ENCODE measurements around the gene TMEM145. TPM values are rescaled to one million over a fixed set of nuclear protein-coding genes. Genes with fewer than 3 reads are reported as not detected.

TMEM145 gene
- total and polyA plus RNA-seq, 10 of the 15 experiments (the other 5 are each of a cell fraction or from before 2014, with no cell fraction given) = 0.04 to 0.97 (median 0.16) TPM; not detected in 4

GRCh38 chr19:42370068-42370520 is 57.0 kb downstream of the TMEM145 start:
- no peak overlapping the region for H3K27ac ChIP-seq (ENCODE audit: control insufficient read depth, insufficient read depth)
- DNase-seq (ENCODE audit: low read depth, low spot score) (no peak), FAIRE-seq (no peak), ATAC-seq (no peak)
- no peaks in the 10 kb centered on the region for H3K27me3 ChIP-seq (replicated peaks in 1 of 2; ENCODE audit: control insufficient read depth in 2 of 2, insufficient read depth in 2 of 2, low read length in 1 of 2)
- no peak overlapping the region for H3K4me3 ChIP-seq
- CTCF ChIA-PET = no interaction called here
- H4K20me1 ChIP-seq (ENCODE audit: control insufficient read depth, insufficient read depth) = no peaks in the 10 kb centered on the region
- no peaks in the 10 kb centered on the region for H3K79me2 ChIP-seq (ENCODE audit: control insufficient read depth, insufficient read depth, low read length)
- SMC1A ChIA-PET (ENCODE audit: uncharacterized antibody, unreplicated experiment) = no interaction called here
- POLR2A ChIA-PET = no interaction called here
- H3K36me3 ChIP-seq (ENCODE audit: control insufficient read depth in 2 of 2, insufficient read depth in 2 of 2, low read length in 1 of 2) = no peaks in the 10 kb centered on the region
- H3K4me1 ChIP-seq (ENCODE audit: control insufficient read depth, insufficient read depth, low read length) = no peaks in the 10 kb centered on the region
- H2AFZ ChIP-seq (ENCODE audit: control insufficient read depth, low read depth, low read length) = no peak overlapping the region
- BruUV-seq (replicated peaks) = no TSS peak
- H3K9ac ChIP-seq (ENCODE audit: control insufficient read depth, insufficient read depth, low read length) = no peak overlapping the region
- intact Hi-C loops (cut with micrococcal nuclease; ENCODE audit: unreplicated experiment) = no loop called here
- 82% methylated on average over 7 of the region's 9 CpGs for WGBS (ENCODE audit: insufficient coverage, insufficient replicate concordance, low lambda C conversion rate, missing lambda C conversion rate)
- H3K9me3 ChIP-seq (replicated peaks; ENCODE audit: control insufficient read depth, insufficient read depth, low read length) = no peaks in the 10 kb centered on the region
- RAD21 ChIA-PET (ENCODE audit: unreplicated experiment) = no interaction called here
- in situ Hi-C loops (cut with MboI) = no loop called here
- TF ChIP-seq ZNF687 (IDR thresholded peaks at IDR 0.05) (no peak), E4F1 (IDR thresholded peaks at IDR 0.05; ENCODE audit: borderline replicate concordance, partially characterized antibody) (no peak), KLF5 (IDR thresholded peaks at IDR 0.05; ENCODE audit: partially characterized antibody) (no peak), ZNF622 (IDR thresholded peaks at IDR 0.05) (no peak), PRDM15 (CRISPR knock-in tag; IDR thresholded peaks at IDR 0.05) (no peak)
- no peak overlapping the region for H3K4me2 ChIP-seq (ENCODE audit: control insufficient read depth, insufficient read depth)

Measured in GM12878 (cell line).